Subcutaneous adipose tissue (tissue), 4 donors: ENCODE data around the gene SPATS2. TPM values are rescaled to one million over a fixed set of nuclear protein-coding genes. Genes with fewer than 3 reads are reported as not detected.

ENCODE experiments used
- total RNA-seq, 4 donors: library from RNA; depleted of rRNA; stranded (reverse); fragments of >200 nt; gene quantifications; one replicate each; pipeline ENCODE4 v1.1.0, GENCODE V29; 2016
- TF ChIP-seq, protein P1 (sequence below): fragments of 450-650 bp; IDR thresholded peaks from one replicate; pipeline ENCODE4 v1.5.1; 2016; ENCODE audit warnings: low read depth, mild to moderate bottlenecking, control low read depth, antibody characterized with exemption, moderate library complexity

Gene SPATS2
- total RNA-seq, 4 donors from 2014 or later = 10.1 to 19.5 (median 12.3) TPM

DNA sequence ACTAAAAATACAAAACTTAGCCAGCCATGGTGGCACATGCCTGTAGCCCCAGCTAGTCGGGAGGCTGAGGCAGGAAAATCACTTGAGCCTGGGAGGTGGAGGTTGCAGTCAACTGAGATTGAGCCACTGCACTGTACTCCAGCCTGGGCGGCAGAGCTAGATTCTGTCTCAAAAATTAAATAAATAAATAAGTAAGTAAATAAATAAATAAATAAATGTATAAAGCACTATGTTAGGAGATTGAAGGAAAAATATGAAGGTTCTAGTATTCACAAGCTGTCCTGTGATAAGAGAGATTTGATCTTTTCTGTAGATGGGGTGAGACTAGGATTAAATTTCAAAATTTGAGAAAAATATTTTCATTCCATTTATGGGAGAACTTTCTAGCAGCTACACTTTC is 14.9 kb upstream of the SPATS2 start:
- TF ChIP-seq, protein P1, sequence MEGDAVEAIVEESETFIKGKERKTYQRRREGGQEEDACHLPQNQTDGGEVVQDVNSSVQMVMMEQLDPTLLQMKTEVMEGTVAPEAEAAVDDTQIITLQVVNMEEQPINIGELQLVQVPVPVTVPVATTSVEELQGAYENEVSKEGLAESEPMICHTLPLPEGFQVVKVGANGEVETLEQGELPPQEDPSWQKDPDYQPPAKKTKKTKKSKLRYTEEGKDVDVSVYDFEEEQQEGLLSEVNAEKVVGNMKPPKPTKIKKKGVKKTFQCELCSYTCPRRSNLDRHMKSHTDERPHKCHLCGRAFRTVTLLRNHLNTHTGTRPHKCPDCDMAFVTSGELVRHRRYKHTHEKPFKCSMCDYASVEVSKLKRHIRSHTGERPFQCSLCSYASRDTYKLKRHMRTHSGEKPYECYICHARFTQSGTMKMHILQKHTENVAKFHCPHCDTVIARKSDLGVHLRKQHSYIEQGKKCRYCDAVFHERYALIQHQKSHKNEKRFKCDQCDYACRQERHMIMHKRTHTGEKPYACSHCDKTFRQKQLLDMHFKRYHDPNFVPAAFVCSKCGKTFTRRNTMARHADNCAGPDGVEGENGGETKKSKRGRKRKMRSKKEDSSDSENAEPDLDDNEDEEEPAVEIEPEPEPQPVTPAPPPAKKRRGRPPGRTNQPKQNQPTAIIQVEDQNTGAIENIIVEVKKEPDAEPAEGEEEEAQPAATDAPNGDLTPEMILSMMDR = no peak

DNA sequence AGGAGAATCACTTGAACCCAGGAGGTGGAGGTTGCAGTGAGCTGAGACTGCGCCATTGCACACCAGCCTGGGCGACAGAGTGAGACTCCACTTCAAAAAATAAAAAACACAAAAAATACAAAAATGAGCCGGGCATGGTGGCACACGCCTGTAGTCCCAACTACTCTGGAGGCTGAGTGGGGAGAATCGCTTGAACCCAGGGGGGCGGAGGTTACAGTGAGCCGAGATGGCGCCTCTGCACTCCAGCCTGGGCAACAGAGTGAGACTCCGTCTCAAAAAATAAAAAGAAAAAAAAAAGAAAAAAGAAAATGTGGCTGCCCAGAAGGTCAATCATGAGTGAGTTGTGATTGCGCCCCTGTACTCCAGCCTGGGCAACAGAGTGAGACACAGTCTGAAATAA is 11.3 kb upstream of the SPATS2 start:
- TF ChIP-seq, protein P1 = no peak

DNA sequence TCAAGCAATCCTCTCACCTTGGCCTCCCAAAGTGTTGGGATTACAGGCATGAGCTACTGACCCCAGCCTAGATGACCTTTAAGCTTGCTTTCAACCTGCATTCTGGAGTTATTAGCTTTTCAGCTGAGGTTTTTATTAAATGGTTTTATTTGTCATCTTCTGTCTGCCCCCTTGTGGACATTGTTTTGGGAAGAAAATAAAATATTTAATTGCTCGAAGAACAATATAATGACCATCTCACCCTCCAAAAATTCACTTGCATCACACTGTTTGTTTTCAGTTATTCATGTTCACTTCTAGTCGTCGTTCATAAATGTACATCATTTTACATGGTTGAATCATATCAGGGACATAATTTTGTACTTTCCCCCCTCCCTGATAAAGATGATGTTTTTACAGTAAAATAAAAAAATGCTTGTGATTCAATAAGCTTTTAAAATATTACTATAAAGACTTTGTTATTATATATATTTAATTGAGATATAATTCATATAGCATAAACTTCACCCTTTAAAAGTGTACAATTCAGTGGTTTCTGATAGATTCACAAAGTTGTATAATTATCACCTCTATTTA is 10.1 kb upstream of the SPATS2 start:
- TF ChIP-seq, protein P1 = no peak

DNA sequence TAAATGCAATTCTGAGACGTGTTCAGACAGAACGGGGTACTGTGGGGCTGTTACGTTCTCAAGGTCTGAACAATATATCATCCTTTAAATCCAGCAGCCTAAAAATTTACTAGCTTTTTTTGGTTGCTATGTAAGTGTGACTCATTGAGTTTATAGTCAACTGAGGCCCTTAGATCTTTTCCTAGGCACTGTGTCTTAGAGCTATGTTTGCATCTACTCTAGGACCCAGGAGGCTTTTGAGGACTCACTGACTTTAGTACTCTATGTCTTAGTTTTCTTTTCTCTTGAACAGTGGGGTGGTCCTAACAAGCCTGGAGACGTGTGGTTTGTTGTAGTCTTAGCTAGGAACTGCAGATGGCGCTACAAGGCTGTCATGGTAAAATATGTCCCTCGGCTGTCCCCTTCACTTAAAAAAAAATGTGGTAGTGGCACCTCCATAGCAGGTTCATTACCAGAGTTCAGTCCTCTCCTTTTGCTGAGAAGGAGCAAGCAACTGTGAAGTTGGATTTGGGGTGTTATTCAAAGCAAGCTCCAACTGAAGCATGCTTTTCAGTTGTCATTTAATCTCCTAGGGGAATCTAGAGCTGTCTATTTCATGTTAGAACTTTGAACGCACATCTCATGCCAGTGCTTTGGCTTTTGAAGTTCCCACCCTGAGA is 8.7 kb upstream of the SPATS2 start:
- TF ChIP-seq, protein P1 = no peak

DNA sequence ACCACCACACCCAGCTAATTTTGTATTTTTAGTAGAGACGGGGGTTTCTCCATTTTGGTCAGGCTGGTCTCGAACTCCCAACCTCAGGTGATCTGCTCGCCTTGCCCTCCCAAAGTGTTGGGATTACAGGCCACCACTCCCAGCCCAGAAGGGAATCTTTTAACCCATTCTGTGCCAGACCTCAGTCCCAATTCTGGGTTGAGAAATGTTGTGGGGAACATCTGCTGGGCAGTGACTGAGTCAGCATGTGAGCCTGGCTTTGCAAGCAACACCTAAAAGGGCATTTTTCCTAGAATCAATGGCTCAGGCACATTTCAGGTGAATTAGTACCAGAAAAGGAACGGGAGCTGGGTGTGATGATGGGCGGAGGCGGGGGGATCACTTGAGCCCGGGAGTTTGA is 7.6 kb upstream of the SPATS2 start:
- TF ChIP-seq, protein P1 = no peak

DNA sequence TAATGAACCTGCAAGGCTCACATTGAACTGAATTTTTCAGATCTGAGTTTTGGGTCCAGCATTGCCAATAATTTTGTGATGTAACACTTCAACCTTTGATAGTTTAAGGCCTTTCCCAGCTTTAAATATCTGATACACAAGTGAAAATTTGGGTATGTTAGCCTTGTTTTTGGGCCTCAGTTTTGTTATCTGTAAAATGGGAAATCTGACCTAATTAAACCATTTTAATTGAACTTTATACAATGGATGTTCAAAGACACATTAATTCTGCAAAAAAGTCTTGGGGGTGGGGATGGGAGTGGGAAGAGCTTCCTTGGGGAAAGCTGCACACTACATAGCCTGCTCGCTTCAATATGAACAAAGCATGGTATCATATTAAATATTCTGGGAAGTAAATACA is 5.2 kb upstream of the SPATS2 start:
- TF ChIP-seq, protein P1 = no peak

DNA sequence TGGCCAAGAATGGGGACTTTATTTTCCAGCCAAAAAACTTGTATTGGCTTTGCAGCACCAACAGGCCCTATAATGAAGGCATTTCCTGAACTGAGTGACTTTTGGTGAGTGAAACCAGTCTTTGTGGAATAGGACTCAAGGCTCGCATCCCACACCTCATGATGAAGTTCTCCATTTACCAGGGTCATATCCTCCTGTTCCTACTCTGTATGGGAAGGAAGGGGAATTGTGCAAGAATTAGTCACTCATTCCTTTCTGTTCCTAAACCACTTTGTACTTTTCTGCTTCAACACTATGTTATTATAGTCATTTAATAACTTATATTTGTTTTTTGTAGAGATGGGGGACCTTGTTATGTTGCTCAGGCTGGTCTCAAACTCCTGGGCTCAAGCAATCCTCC is 2.3 kb upstream of the SPATS2 start:
- TF ChIP-seq, protein P1 = no peak
